HCT116 (cell line): Measurements from ENCODE around the gene CPA1.

Experiments
- CTCF ChIP-seq, 3 experiments: fragments of 200-600 bp in 1 of 3; sonication (generic) in 1 of 3; IDR thresholded peaks in 2 of 3; conservative IDR thresholded peaks in 1 of 3; 2 replicates each; pipeline ENCODE4 v1.5.1; 2012 to 2017; ENCODE audit warnings: low read depth in 2 of 3, low read length in 2 of 3, antibody characterized with exemption in 1 of 3, borderline replicate concordance in 1 of 3, control low read depth in 1 of 3, mild to moderate bottlenecking in 1 of 3, mixed read lengths in 1 of 3, mixed run types in 1 of 3, moderate library complexity in 1 of 3; ENCODE audit not compliant: insufficient read depth in 1 of 3
- FOSL1 ChIP-seq: IDR thresholded peaks from 2 replicates; pipeline ENCODE4 v1.6.1; 2012; ENCODE audit warnings: low read depth
- RAD21 ChIP-seq: IDR thresholded peaks from 2 replicates; pipeline ENCODE4 v1.6.1; 2012; ENCODE audit warnings: low read depth, mild to moderate bottlenecking
- TCF7L2 ChIP-seq: IDR thresholded peaks from 2 replicates; pipeline ENCODE4 v1.7.0; 2011; ENCODE audit warnings: borderline replicate concordance, inconsistent platforms; ENCODE audit not compliant: insufficient read depth, insufficient read length; ENCODE audit errors: extremely low read depth
- YY1 ChIP-seq: IDR thresholded peaks from 2 replicates; pipeline ENCODE4 v1.6.1; 2011; ENCODE audit warnings: low read length, low read depth, moderate library complexity, mild to moderate bottlenecking; ENCODE audit not compliant: insufficient replicate concordance; ENCODE audit errors: extremely low read depth
- ZFX ChIP-seq: fragments of 450-650 bp; IDR thresholded peaks from 2 replicates; pipeline ENCODE4 v1.6.1; 2017
- ZNF274 ChIP-seq: fragments of 200-500 bp; sonication (Bioruptor generic); IDR thresholded peaks from 2 replicates; pipeline ENCODE4 v1.6.1; 2014; ENCODE audit warnings: mild to moderate bottlenecking, low read depth, low read length, inconsistent platforms

- TF ChIP-seq ZNF274 (no peak), CTCF (IDR thresholded peaks at IDR 0.05 in 2 of 3, conservative IDR thresholded peaks at IDR 0.05 in 1 of 3; ENCODE audit: borderline replicate concordance in 1 of 3, insufficient read depth in 1 of 3, low read depth in 2 of 3, low read length in 2 of 3) (no peak), YY1 (no peak), RAD21 (no peak), FOSL1 (no peak), TCF7L2 (no peak), ZFX (no peak)
Observed at GRCh38 chr7:130337410-130337971, 42.8 kb upstream of the CPA1 start.
